Esophagus squamous epithelium (tissue), 5 donors: ENCODE data around the gene IL1RAPL1. TPM values are rescaled to one million over a fixed set of nuclear protein-coding genes. Genes with fewer than 3 reads are reported as not detected.
A peak's percentile ranks its signal among the peaks of the same experiment; 100 is the strongest.

ENCODE experiments used
- DNase-seq: peaks from one replicate; lab custom pipeline; 2025; lab: John Stamatoyannopoulos, UW
- H3K27ac ChIP-seq, 4 donors: fragments of 200-600 bp; sonication (generic); one replicate each; pipeline ENCODE4 v1.5.1; 2016 to 2019; ENCODE audit warnings: mild to moderate bottlenecking in 1 of 4
- H3K27me3 ChIP-seq, 4 donors: fragments of 200-600 bp; sonication (generic); 1 replicate in 3 of 4; 2 replicates in 1 of 4; pipeline versions ENCODE4 v1.5.1 to v1.6.0; 2017 to 2021; ENCODE audit warnings: antibody characterized with exemption in 1 of 4
- H3K36me3 ChIP-seq, 3 donors: fragments of 200-600 bp; sonication (generic); one replicate each; pipeline ENCODE4 v1.5.1; 2016 to 2019
- H3K4me1 ChIP-seq, 3 donors: fragments of 200-600 bp; sonication (generic); one replicate each; pipeline ENCODE4 v1.5.1; 2017 to 2019
- H3K4me3 ChIP-seq, 4 donors: fragments of 200-600 bp; sonication (generic); 1 replicate in 3 of 4; 2 replicates in 1 of 4; pipeline ENCODE4 v1.5.1; 2016 to 2019; ENCODE audit warnings: mild to moderate bottlenecking in 2 of 4, moderate library complexity in 1 of 4
- H3K9me3 ChIP-seq, 3 donors: fragments of 200-600 bp; sonication (generic); one replicate each; pipeline ENCODE4 v1.5.1; 2016 to 2019
- CTCF ChIP-seq, 6 experiments: fragments of 450-650 bp in 4 of 6; fragments of 200-600 bp in 2 of 6; sonication (generic) in 2 of 6; IDR thresholded peaks; one replicate each; pipeline ENCODE4 v1.5.1; 2016 to 2019; ENCODE audit warnings: antibody characterized with exemption in 6 of 6, mild to moderate bottlenecking in 4 of 6, moderate library complexity in 4 of 6
- POLR2A ChIP-seq, 4 donors: fragments of 450-650 bp; IDR thresholded peaks; one replicate each; pipeline ENCODE4 v1.6.1; 2017; ENCODE audit warnings: antibody characterized with exemption in 4 of 4, mild to moderate bottlenecking in 4 of 4, moderate library complexity in 3 of 4
- WGBS, 2 donors: methylation state at CpG; one replicate each; pipeline ENCODE4 v1.1.5; 2018; 5-methylcytosine and 5-hydroxymethylcytosine counted together
- intact Hi-C: fragments of 100-400 bp; cut with DNase I; formaldehyde crosslinking; loops from one replicate; pipeline ENCODE4 v1.15.0; 2022
- total RNA-seq, 4 donors: library from RNA; depleted of rRNA; stranded (reverse); fragments of >200 nt; gene quantifications; one replicate each; pipeline ENCODE4 v1.1.0, GENCODE V29; 2016
- donor health status: DM: yes; HTN: yes; CAD: no.

IL1RAPL1 gene
- total RNA-seq, 4 donors from 2014 or later, result 0.09 to 0.19 (median 0.13) TPM; not detected in 1

DNA sequence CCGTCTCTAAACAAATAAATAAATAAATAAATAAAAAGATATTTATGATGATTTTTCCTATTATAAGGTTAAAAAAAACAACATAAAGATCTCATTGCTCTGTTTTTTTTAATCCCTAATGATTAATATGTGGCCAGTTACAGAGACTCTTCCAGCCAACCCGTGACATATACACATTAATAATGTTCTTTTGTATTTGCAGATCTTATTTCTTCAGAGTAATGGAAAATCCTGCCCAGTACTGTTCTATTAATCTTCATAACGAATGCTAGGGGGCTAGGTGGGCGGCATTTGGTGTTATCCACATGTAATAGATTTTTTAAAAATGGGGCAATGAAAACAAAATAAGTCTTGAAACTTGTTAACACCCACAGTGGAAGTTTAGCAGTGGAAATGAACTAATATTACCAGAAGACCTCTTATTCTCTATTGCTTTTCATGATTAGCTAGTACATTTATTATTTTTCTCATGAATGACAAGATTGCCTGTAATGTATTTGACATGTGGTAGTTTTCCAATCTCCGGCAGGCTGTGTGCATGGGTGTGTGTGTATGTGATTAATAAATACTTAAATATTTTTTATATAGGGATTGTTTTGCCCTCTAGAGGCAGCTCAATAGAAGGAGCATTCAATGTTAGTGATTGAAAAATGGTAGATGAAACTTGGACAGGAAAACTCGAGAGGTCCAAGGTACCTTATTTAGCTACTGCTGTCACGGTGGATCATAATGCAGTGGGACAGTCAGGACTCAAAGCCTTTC, 457.4 kb downstream of the IL1RAPL1 start:
- TF ChIP-seq CTCF (IDR thresholded peaks at IDR 0.05) (peak in 2 of 6 experiments; percentile 17 to 28), POLR2A (IDR thresholded peaks at IDR 0.05) (no peak)
- Histone ChIP-seq H3K27me3 (no peaks in the 10 kb centered on the region), H3K9me3 (no peaks in the 10 kb centered on the region), H3K36me3 (no peaks in the 10 kb centered on the region), H3K4me3 (no peak overlapping the region), H3K27ac (no peak overlapping the region), H3K4me1 (no peaks in the 10 kb centered on the region)
- intact Hi-C loops, result no loop called here
- no peak for DNase-seq
- 39 to 45% methylated on average over 6 to 7 of the region's 7 CpGs for WGBS, 2 donors

GRCh38 chrX:29065477-29065876, 478.2 kb downstream of the IL1RAPL1 start:
- no peaks in the 10 kb centered on the region for H3K4me1 ChIP-seq
- H3K36me3 ChIP-seq, result no peaks in the 10 kb centered on the region
- H3K9me3 ChIP-seq, result no peaks in the 10 kb centered on the region
- no peak for TF ChIP-seq POLR2A (IDR thresholded peaks at IDR 0.05)
- TF ChIP-seq CTCF (IDR thresholded peaks at IDR 0.05), result no peak
- H3K27me3 ChIP-seq, result no peaks in the 10 kb centered on the region
- no peak overlapping the region for H3K27ac ChIP-seq
- intact Hi-C loops, result no loop called here
- 66 to 85% methylated on average over 2 of the region's 2 CpGs for WGBS, 2 donors
- no peak overlapping the region for H3K4me3 ChIP-seq
- DNase-seq, result no peak

DNA sequence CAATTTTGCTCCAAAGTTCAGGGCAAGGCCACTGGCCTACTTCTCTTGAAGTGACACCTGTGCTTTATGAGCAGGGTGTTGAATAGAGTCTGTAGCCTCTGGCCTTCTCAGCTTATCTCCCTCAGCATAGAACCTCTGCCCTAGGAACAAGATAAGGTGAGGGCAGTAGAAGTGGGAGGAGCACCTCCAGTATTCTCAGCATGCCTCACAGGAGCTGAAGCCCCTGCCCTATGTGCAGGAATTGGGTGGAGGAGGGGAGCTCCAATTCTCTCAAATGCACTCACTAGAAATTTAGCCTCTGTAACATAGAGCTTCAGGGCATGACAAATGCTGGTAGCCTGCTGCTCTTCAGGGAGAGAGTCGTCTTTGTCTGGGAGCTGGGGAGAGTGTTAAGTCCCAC, 479.3 kb downstream of the IL1RAPL1 start:
- no peaks in the 10 kb centered on the region for H3K9me3 ChIP-seq
- H3K27ac ChIP-seq, result no peak overlapping the region
- no peaks in the 10 kb centered on the region for H3K4me1 ChIP-seq
- intact Hi-C loops, result no loop called here
- no peaks in the 10 kb centered on the region for H3K36me3 ChIP-seq
- no peak overlapping the region for H3K4me3 ChIP-seq
- 40 to 67% methylated on average over 1 of the region's 1 CpG for WGBS, 2 donors
- DNase-seq, result no peak
- no peaks in the 10 kb centered on the region for H3K27me3 ChIP-seq
- TF ChIP-seq POLR2A (IDR thresholded peaks at IDR 0.05), result no peak
- TF ChIP-seq CTCF (IDR thresholded peaks at IDR 0.05), result no peak

GRCh38 chrX:29067351-29067750, 480.1 kb downstream of the IL1RAPL1 start:
- no peak for TF ChIP-seq CTCF (IDR thresholded peaks at IDR 0.05)
- TF ChIP-seq POLR2A (IDR thresholded peaks at IDR 0.05), result no peak
- Histone ChIP-seq H3K4me1 (no peaks in the 10 kb centered on the region), H3K27me3 (no peaks in the 10 kb centered on the region), H3K36me3 (no peaks in the 10 kb centered on the region), H3K9me3 (no peaks in the 10 kb centered on the region), H3K4me3 (no peak overlapping the region), H3K27ac (no peak overlapping the region)
- intact Hi-C loops, result no loop called here
- 55 to 64% methylated on average over 4 of the region's 4 CpGs for WGBS, 2 donors
- no peak for DNase-seq

DNA sequence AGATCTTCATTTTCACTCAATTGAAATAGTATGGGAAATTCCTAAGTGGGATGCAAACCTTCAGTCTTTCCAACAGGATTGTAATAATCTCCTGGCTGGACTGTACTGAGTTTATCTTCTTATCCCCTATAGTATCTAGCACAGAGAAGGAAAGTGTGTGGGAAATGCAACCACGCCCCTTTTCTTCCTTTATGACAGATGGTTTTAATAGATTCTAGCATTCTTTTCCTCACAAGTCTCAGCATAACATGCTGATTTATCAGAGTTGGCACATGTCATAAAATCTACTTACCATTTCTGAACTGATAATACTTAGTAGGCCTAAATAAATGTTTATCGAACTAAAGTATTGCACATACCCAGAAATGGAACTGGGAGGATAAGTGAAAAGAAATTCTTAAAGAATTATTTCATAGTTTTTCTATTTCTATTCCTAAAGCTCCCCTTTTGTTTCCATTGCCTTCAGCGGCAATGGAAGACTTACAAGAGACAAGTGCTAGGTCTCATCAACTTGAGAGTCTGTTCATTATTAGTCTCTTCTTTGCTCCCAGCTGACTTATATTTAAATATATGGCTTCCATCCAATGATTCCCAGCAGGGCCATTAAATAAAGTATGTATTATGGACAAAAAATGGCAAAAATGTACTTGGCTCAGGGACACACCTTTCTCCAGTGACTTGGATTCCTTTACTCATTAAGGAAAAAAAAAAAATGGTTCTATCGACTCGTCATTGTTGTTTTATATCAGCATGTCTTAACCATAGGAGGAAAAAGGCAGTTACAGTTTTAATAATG, 484.5 kb downstream of the IL1RAPL1 start:
- TF ChIP-seq POLR2A (IDR thresholded peaks at IDR 0.05) (no peak), CTCF (IDR thresholded peaks at IDR 0.05) (no peak)
- Histone ChIP-seq H3K27me3 (no peaks in the 10 kb centered on the region), H3K4me1 (no peaks in the 10 kb centered on the region), H3K4me3 (no peak overlapping the region), H3K27ac (no peak overlapping the region), H3K36me3 (no peaks in the 10 kb centered on the region), H3K9me3 (no peaks in the 10 kb centered on the region)
- DNase-seq, result no peak
- 70 to 73% methylated on average over 5 of the region's 5 CpGs for WGBS, 2 donors
- intact Hi-C loops, result no loop called here
